Measurements from ENCODE around the gene PDE6C. TPM values are rescaled to one million over a fixed set of nuclear protein-coding genes. Genes with fewer than 3 reads are reported as not detected.

Gene PDE6C
- total and polyA plus RNA-seq, 3 donors from 2014 or later = 0.09 TPM; not detected in 2

- 85 to 89% methylated on average over 5 of the region's 5 CpGs for WGBS, 2 donors
- intact Hi-C loops (cut with DNase I; ENCODE audit: low total_unique reads) = no loop called here
- Histone ChIP-seq H3K27me3 (no peaks in the 10 kb centered on the region), H3K36me3 (ENCODE audit: low read depth, missing control alignments) (no peaks in the 10 kb centered on the region), H3K9me3 (no peaks in the 10 kb centered on the region), H3K27ac (no peak overlapping the region), H3K4me1 (no peaks in the 10 kb centered on the region), H3K4me3 (no peak overlapping the region)
- no peak for DNase-seq
- TF ChIP-seq CTCF (IDR thresholded peaks at IDR 0.05) = no peak
- TF ChIP-seq POLR2A (IDR thresholded peaks at IDR 0.05) = no peak
Measured at GRCh38 chr10:93715345-93715744, 103.0 kb downstream of the PDE6C start.

Other genes with a start within 250 kb of the PDE6C start
- 10 to 100 TPM in 1 of 2 donors, 1 to 10 TPM in 1; 9.4 to 12.3 TPM for gene MYOF, start 130.2 kb upstream of the PDE6C start, total RNA-seq
- 21.4 TPM for gene MYOF, start 130.2 kb upstream of the PDE6C start, polyA plus RNA-seq (ENCODE audit: insufficient read depth, low read depth, low replicate concordance)
- gene CEP55, start 115.9 kb upstream of the PDE6C start, total RNA-seq = 10 to 100 TPM; 14.1 to 15.5 TPM
- 28.1 TPM for gene CEP55, start 115.9 kb upstream of the PDE6C start, polyA plus RNA-seq (ENCODE audit: insufficient read depth, low read depth, low replicate concordance)
- gene FFAR4, start 45.9 kb upstream of the PDE6C start, total RNA-seq = under 1 TPM; 0.12 to 0.55 TPM
- gene FFAR4, start 45.9 kb upstream of the PDE6C start, polyA plus RNA-seq (ENCODE audit: insufficient read depth, low read depth, low replicate concordance) = 1.3 TPM
- 1 to 10 TPM; 6.8 to 7.1 TPM for gene RBP4, start 11.3 kb upstream of the PDE6C start, total RNA-seq
- gene RBP4, start 11.3 kb upstream of the PDE6C start, polyA plus RNA-seq (ENCODE audit: insufficient read depth, low read depth, low replicate concordance) = 7.8 TPM
- gene FRA10AC1, start 90.1 kb downstream of the PDE6C start, total RNA-seq = 10 to 100 TPM; 30.5 to 46.9 TPM
- gene FRA10AC1, start 90.1 kb downstream of the PDE6C start, polyA plus RNA-seq (ENCODE audit: insufficient read depth, low read depth, low replicate concordance) = 14.8 TPM
- gene LGI1, start 145.4 kb downstream of the PDE6C start, total RNA-seq = 1 to 10 TPM in 1 of 2 donors, under 1 TPM in 1; 0.56 to 1.0 TPM
- gene LGI1, start 145.4 kb downstream of the PDE6C start, polyA plus RNA-seq (ENCODE audit: insufficient read depth, low read depth, low replicate concordance) = 2.1 TPM